ENCODE results near the gene THAP5. TPM values are rescaled to one million over a fixed set of nuclear protein-coding genes. Genes with fewer than 3 reads are reported as not detected.

THAP5 gene, protein sequence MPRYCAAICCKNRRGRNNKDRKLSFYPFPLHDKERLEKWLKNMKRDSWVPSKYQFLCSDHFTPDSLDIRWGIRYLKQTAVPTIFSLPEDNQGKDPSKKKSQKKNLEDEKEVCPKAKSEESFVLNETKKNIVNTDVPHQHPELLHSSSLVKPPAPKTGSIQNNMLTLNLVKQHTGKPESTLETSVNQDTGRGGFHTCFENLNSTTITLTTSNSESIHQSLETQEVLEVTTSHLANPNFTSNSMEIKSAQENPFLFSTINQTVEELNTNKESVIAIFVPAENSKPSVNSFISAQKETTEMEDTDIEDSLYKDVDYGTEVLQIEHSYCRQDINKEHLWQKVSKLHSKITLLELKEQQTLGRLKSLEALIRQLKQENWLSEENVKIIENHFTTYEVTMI
- polyA plus RNA-seq (ENCODE audit: low read depth in 6 of 6) = 10 to 100 TPM; 15.4 to 39.5 (median 27.4) TPM

DNA sequence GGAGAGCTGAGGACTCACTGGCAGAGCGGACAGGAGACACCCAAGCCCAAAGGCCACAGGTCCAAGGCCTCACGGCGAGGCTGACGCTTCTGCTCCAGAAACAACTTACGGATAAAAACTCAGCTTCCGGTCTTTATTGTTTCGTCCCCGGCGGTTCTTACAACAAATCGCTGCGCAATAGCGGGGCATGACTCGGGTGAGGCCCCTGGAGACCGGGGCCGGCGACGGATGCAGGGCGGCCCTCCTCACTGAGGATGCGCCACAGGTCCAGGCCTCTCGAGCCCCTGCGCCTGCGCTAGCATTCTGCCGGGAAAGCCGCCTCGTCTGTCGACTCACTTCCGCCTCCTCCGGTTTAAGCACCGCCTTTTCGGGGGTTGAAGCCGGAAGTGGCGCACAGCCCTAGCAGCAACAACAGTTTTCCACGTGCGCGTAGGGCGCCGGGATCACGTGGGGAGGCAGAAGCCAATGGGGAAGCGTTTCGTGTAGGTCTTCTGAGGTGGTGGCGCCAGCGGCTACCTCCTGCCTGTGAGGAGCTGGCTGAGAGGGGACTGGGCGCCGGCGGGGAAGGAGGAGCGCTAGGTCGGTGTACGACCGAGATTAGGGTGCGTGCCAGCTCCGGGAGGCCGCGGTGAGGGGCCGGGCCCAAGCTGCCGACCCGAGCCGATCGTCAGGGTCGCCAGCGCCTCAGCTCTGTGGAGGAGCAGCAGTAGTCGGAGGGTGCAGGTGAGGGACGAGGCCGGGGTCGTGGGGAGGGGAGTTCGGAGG, at the start of gene THAP5, which contains the start of gene DNAJB9:
Gene THAP5, minus strand, starts transcription at position 326 of the 765 bp plus-strand sequence. Its CDS starts 137 bp downstream, at position 189.
Gene DNAJB9, plus strand, starts transcription at position 494 of the 765 bp plus-strand sequence. CDS start 1,853 bp downstream, outside the sequence.
- Mint-ChIP-seq H3K27me3 (no peaks in the 10 kb centered on the region), H3K4me1 (peaks cover 27 to 54% (median 40%) of the 10 kb centered on the region in 3 donors), H3K36me3 (peaks cover 8% of the 10 kb centered on the region in 2 donors)

GRCh38 chr7:108618056-108618455, 48.5 kb upstream of the THAP5 start:
- DNase-seq = no peak
- Mint-ChIP-seq H3K9me3 (no peaks in the 10 kb centered on the region), H3K36me3 (no peaks in the 10 kb centered on the region), H3K27ac (peak overlapping the region in 1 of 6 donors; percentile 15), H3K4me1 (no peaks in the 10 kb centered on the region), H3K4me3 (no peak overlapping the region), H3K27me3 (peaks cover 17 to 22% (median 21%) of the 10 kb centered on the region in 3 donors)
- no peak for ATAC-seq (ENCODE audit: low read depth in 2 of 2)

More for the DNA sequence above, at the start of gene THAP5, which contains the start of gene DNAJB9:
- Mint-ChIP-seq H3K27ac (peak within 1 kb of the TSS; percentile 99 to 100 (median 100)), H3K9me3 (no peaks in the 10 kb centered on the region), H3K4me3 (peak within 1 kb of the TSS; percentile 93 to 99 (median 97))
- ATAC-seq (ENCODE audit: low read depth in 2 of 2) (peak; percentile 81 to 85), DNase-seq (peak; percentile 100)

DNA sequence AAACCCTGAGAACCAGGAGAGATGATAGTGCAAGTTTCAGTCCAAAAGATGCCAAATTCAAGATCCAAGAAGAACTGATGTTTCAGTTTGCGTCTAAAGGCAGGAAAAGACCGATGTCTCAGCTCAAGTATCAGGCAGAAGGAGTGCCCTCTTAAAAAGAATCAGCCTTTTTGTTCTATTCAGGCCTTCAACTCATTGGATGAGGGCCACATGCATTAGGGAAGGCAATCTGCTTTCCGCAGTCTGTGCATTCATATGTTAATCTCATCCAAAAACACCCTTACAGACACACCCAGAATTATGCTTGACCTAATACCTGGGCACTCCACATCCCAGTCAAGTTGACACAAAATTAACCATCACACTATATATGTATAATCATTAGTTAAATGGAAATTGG, 45.4 kb upstream of the THAP5 start:
- no peak for ATAC-seq (ENCODE audit: low read depth in 2 of 2)
- no peaks in the 10 kb centered on the region for H3K4me1 Mint-ChIP-seq
- H3K27me3 Mint-ChIP-seq = peaks cover 4 to 19% (median 17%) of the 10 kb centered on the region in 3 donors
- H3K4me3 Mint-ChIP-seq = no peak overlapping the region
- DNase-seq = no peak
- H3K9me3 Mint-ChIP-seq = no peaks in the 10 kb centered on the region
- no peak overlapping the region for H3K27ac Mint-ChIP-seq
- H3K36me3 Mint-ChIP-seq = no peaks in the 10 kb centered on the region

- H3K27me3 Mint-ChIP-seq = peaks cover 4 to 19% (median 17%) of the 10 kb centered on the region in 3 donors
- DNase-seq (no peak), ATAC-seq (ENCODE audit: low read depth in 2 of 2) (no peak)
- no peaks in the 10 kb centered on the region for H3K36me3 Mint-ChIP-seq
- H3K4me3 Mint-ChIP-seq = no peak overlapping the region
- no peaks in the 10 kb centered on the region for H3K9me3 Mint-ChIP-seq
- no peaks in the 10 kb centered on the region for H3K4me1 Mint-ChIP-seq
- peak overlapping the region in 1 of 6 donors; percentile 26 for H3K27ac Mint-ChIP-seq
These were observed 44.5 kb upstream of the THAP5 start for GRCh38 chr7:108613949-108614381.

DNA sequence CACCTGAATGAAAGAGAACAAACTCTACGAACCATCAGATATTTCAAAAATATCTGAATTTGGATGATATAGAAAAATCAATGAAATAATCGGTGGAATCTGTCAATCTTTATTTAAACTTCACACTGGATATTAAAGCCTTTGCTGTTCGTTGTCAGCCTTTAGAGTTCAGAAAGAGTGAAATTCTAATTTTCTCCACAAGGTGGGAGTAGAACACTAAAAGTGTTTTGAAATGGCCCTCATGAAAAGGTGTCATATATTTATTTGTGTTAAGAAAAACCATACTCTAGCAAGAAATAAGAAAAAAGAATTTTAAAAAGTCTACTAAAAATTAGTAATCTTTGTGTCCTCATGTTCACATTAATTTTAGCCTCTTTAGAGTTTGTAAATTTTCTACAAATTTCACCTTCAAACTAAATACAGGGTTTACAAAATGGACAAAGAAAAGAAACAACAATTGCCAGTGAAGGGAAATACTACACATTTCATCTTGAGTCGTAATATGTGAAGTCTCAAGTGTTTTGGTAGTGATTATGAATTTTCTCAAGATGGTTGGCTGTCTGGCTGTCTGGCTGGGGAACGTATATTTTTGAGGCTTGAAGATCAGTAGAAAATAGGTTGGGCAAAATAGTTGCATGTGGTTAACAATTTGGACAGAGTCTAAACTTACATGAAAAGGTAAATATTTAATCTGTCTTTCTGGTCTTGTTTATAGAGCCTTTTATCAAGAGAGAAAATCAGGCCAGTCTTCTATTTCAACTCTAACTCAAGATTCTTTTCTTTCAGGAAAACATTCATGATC, 43.8 kb upstream of the THAP5 start:
- Mint-ChIP-seq H3K9me3 (no peaks in the 10 kb centered on the region), H3K4me1 (no peaks in the 10 kb centered on the region), H3K27me3 (peaks cover 4 to 18% (median 17%) of the 10 kb centered on the region in 3 donors), H3K36me3 (no peaks in the 10 kb centered on the region), H3K27ac (no peak overlapping the region), H3K4me3 (no peak overlapping the region)
- ATAC-seq (ENCODE audit: low read depth in 2 of 2) (peak in 1 of 2 donors; percentile 53), DNase-seq (peak; percentile 33)

- ATAC-seq (ENCODE audit: low read depth in 2 of 2) (no peak), DNase-seq (no peak)
- H3K4me3 Mint-ChIP-seq = no peak overlapping the region
- H3K27me3 Mint-ChIP-seq = peaks cover 4 to 23% (median 9%) of the 10 kb centered on the region in 3 donors
- no peaks in the 10 kb centered on the region for H3K36me3 Mint-ChIP-seq
- H3K27ac Mint-ChIP-seq = no peak overlapping the region
- no peaks in the 10 kb centered on the region for H3K4me1 Mint-ChIP-seq
- peaks cover 0 to 1% (median 0%) of the 10 kb centered on the region in 7 donors for H3K9me3 Mint-ChIP-seq
These were observed 41.8 kb upstream of the THAP5 start for GRCh38 chr7:108611268-108611667.

GRCh38 chr7:108609643-108610042, 40.1 kb upstream of the THAP5 start:
- no peaks in the 10 kb centered on the region for H3K4me1 Mint-ChIP-seq
- peaks cover 4 to 23% (median 13%) of the 10 kb centered on the region in 3 donors for H3K27me3 Mint-ChIP-seq
- DNase-seq (no peak), ATAC-seq (ENCODE audit: low read depth in 2 of 2) (no peak)
- H3K36me3 Mint-ChIP-seq = no peaks in the 10 kb centered on the region
- H3K9me3 Mint-ChIP-seq = peaks cover 0 to 1% (median 0%) of the 10 kb centered on the region in 7 donors
- H3K4me3 Mint-ChIP-seq = no peak overlapping the region
- no peak overlapping the region for H3K27ac Mint-ChIP-seq

DNA sequence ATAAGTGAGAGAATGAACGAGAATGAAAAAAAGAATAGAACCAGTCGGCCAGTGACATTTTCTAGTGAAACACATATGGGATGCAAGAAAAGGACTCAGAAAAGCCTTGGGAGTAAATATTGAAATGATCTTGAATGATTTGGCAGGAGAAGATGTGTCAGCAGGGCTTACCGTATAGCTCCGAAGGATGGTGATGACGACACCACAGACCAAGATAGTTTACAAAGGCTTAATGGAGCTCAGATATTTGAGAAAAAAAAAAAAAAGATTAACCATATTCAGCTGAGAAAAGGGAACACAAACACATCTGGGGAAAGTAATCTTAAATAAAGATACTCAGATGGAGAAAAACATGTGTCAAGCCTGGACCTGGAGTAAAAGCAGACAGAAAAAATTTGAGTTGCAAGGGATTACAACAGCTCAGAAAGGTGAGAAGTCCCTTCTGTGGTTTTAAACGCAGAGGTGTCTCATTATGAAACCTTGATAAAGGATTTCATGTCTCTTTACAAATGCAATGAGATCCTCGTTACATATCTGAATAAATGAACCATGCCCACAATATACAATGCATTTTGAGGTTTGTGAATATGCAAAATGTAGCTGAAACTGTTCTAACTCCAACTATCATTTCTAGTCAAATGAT, 36.2 kb upstream of the THAP5 start:
- no peaks in the 10 kb centered on the region for H3K36me3 Mint-ChIP-seq
- H3K9me3 Mint-ChIP-seq = peaks cover 0 to 1% (median 0%) of the 10 kb centered on the region in 7 donors
- DNase-seq (no peak), ATAC-seq (ENCODE audit: low read depth in 2 of 2) (no peak)
- H3K27me3 Mint-ChIP-seq = peaks cover 4 to 23% (median 10%) of the 10 kb centered on the region in 3 donors
- H3K4me3 Mint-ChIP-seq = no peak overlapping the region
- no peak overlapping the region for H3K27ac Mint-ChIP-seq
- peaks cover 0 to 6% (median 4%) of the 10 kb centered on the region in 3 donors for H3K4me1 Mint-ChIP-seq

DNA sequence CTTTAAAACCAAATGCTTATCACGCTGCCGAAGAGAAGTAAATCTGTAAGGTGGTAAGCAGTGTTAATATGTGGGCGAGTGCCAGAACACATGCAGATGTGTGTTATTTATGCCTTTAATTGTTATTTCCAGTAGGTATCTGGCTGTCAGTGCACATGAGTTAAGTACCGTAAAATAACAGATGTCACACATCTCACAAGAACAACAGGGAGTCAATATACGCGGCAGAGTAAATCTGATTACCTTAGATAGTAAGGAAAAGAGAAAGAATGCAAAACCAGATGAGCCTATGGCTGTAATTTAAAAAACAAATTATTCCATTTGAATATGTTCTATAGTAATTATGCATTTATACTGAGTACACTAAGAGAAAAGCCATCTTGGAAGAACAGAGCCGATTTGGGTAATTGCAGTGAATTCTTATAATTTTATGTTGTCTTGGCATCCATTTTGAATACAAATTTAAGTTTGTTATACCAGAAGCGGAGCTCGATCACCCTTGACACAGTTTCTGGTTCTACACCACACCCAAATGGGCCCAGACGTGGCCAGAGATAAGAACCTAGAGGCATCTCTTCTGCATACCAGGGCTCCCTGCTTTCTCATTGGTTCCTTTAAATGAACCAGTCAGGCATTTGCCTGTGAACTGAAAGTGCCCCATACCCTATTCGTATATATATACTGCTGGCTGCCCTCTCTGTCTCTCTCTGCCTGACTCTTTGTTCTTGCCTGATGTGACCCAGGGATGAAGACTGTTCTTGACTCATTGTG, 35.0 kb upstream of the THAP5 start:
- Mint-ChIP-seq H3K27ac (no peak overlapping the region), H3K9me3 (peaks cover 0 to 1% (median 0%) of the 10 kb centered on the region in 7 donors), H3K27me3 (peaks cover 13 to 31% (median 19%) of the 10 kb centered on the region in 3 donors), H3K4me1 (peaks cover 0 to 6% (median 4%) of the 10 kb centered on the region in 3 donors), H3K4me3 (no peak overlapping the region), H3K36me3 (no peaks in the 10 kb centered on the region)
- DNase-seq = no peak
- no peak for ATAC-seq (ENCODE audit: low read depth in 2 of 2)

DNA sequence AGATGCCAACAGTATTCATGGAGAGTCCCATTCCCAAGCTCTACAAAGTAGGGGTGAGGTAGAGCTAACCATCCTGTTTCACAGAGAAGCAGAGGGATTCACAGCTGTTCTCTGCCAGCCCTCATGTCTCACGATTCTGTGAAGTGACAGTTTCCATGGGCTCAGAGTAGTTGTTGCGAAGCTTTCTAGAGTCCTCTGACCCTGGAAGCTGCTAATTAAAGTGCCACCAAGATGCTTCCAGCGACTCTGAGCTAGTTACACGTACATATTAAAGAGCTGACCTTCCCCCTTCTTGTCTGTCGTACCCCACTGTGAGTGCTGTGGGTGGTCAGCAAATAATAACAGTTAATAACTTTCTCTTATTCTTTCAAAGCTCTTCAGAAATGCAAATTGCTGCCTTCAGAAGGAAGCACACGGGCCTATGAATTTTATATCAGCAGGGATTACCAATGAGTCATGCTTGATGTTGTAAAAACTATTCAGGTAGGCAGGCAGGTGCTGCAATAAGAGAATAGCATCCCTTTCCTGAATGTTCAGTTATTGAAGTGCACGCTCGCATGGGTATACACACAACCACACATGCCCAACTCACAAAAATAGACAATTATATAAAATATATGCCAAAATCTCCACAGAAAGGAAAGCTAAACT, 34.3 kb upstream of the THAP5 start:
- Mint-ChIP-seq H3K4me3 (no peak overlapping the region), H3K9me3 (peaks cover 0 to 1% (median 0%) of the 10 kb centered on the region in 7 donors), H3K27me3 (peaks cover 18 to 36% (median 24%) of the 10 kb centered on the region in 3 donors), H3K4me1 (peaks cover 0 to 6% (median 4%) of the 10 kb centered on the region in 3 donors), H3K27ac (no peak overlapping the region), H3K36me3 (no peaks in the 10 kb centered on the region)
- DNase-seq (no peak), ATAC-seq (ENCODE audit: low read depth in 2 of 2) (no peak)

DNA sequence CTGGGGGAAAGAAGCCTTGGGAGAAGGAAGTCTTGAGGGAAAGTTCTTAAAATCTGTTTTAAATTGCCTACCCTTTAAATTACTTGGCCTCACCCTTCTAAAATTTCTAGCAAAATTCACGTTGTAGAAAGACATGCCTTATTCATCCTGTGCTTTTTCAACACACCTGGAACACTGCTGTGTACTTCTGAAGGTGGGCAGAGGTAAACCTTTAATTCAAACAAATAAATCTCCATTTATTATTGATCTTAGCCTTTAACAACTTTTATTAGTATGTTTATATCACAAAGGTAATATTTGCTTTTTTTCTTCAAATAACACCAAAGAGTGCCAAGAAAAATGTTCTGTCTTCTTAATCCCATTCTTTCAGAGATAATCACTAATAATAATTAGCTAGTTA, 30.9 kb upstream of the THAP5 start:
- Mint-ChIP-seq H3K27ac (no peak overlapping the region), H3K4me1 (peaks cover 0 to 6% (median 4%) of the 10 kb centered on the region in 3 donors), H3K4me3 (peak overlapping the region in 1 of 8 donors; percentile 16), H3K27me3 (peaks cover 24 to 45% (median 37%) of the 10 kb centered on the region in 3 donors), H3K36me3 (no peaks in the 10 kb centered on the region), H3K9me3 (no peaks in the 10 kb centered on the region)
- DNase-seq (no peak), ATAC-seq (ENCODE audit: low read depth in 2 of 2) (no peak)
